Progenitor cell of endocrine pancreas (in vitro differentiated cells): Measurements from ENCODE around the gene LGI2. TPM values are rescaled to one million over a fixed set of nuclear protein-coding genes. Genes with fewer than 3 reads are reported as not detected.

Experiments used
- DNase-seq: peaks from one replicate; pipeline ENCODE4 v3.0.0; 2021; ENCODE audit warnings: low spot score; ENCODE audit not compliant: unreplicated experiment
- H3K27ac Mint-ChIP-seq: 2 replicates; pipeline ENCODE4 v1.8.0; 2021; ENCODE audit warnings: mild to moderate bottlenecking, moderate library complexity, mixed read lengths
- H3K27me3 Mint-ChIP-seq: 2 replicates; pipeline ENCODE4 v1.8.0; 2021; ENCODE audit warnings: mixed read lengths
- H3K36me3 Mint-ChIP-seq: 2 replicates; pipeline ENCODE4 v1.8.0; 2022; ENCODE audit warnings: mixed read lengths; ENCODE audit not compliant: insufficient read depth
- H3K4me1 Mint-ChIP-seq: 2 replicates; pipeline ENCODE4 v1.8.0; 2021; ENCODE audit warnings: low read depth, mixed read lengths
- H3K4me3 Mint-ChIP-seq: 2 replicates; pipeline ENCODE4 v1.8.0; 2021; ENCODE audit warnings: low read depth, mild to moderate bottlenecking, moderate library complexity, mixed read lengths
- H3K9me3 Mint-ChIP-seq: 2 replicates; pipeline ENCODE4 v1.8.0; 2021; ENCODE audit warnings: low read depth, mixed read lengths
- CTCF ChIP-seq: fragments of 200-600 bp; sonication (generic); IDR thresholded peaks from one replicate; pipeline ENCODE4 v1.5.0; 2021; ENCODE audit warnings: antibody characterized with exemption, mild to moderate bottlenecking; ENCODE audit not compliant: unreplicated experiment
- total RNA-seq: library from RNA; stranded (reverse); gene quantifications from 2 replicates; pipeline ENCODE4 v1.2.1, GENCODE V29; 2021

The LGI2 gene
- total RNA-seq, 1 donor from 2014 or later: 17.4 TPM

- Mint-ChIP-seq H3K27me3 (peaks cover 7% of the 10 kb centered on the region), H3K36me3 (peaks cover 1% of the 10 kb centered on the region), H3K9me3 (no peaks in the 10 kb centered on the region), H3K4me1 (no peaks in the 10 kb centered on the region), H3K4me3 (no peak overlapping the region), H3K27ac (no peak overlapping the region)
- no peak for DNase-seq
- no peak for TF ChIP-seq CTCF
These were observed 31.2 kb downstream of the LGI2 start for GRCh38 chr4:24999392-25000089.

- Mint-ChIP-seq H3K27me3 (peaks cover 7% of the 10 kb centered on the region), H3K4me3 (no peak overlapping the region), H3K9me3 (peaks cover 3% of the 10 kb centered on the region), H3K36me3 (no peaks in the 10 kb centered on the region), H3K4me1 (no peaks in the 10 kb centered on the region), H3K27ac (no peak overlapping the region)
- no peak for DNase-seq
- TF ChIP-seq CTCF: no peak
These were observed 35.3 kb downstream of the LGI2 start for GRCh38 chr4:24995346-24995919.

GRCh38 chr4:24993551-24994080, 37.1 kb downstream of the LGI2 start:
- peaks cover 3% of the 10 kb centered on the region for H3K9me3 Mint-ChIP-seq

GRCh38 chr4:24992968-24993367, 37.8 kb downstream of the LGI2 start:
- Mint-ChIP-seq H3K4me1 (no peaks in the 10 kb centered on the region), H3K4me3 (no peak overlapping the region), H3K36me3 (no peaks in the 10 kb centered on the region), H3K27ac (no peak overlapping the region), H3K9me3 (peaks cover 3% of the 10 kb centered on the region), H3K27me3 (no peaks in the 10 kb centered on the region)
- TF ChIP-seq CTCF: no peak
- DNase-seq: no peak

More at GRCh38 chr4:24993551-24994080, 37.1 kb downstream of the LGI2 start:
- DNase-seq: no peak
- Mint-ChIP-seq H3K4me1 (no peaks in the 10 kb centered on the region), H3K27ac (no peak overlapping the region), H3K36me3 (no peaks in the 10 kb centered on the region), H3K4me3 (no peak overlapping the region), H3K27me3 (no peaks in the 10 kb centered on the region)
- no peak for TF ChIP-seq CTCF

GRCh38 chr4:24991015-24991414, 39.7 kb downstream of the LGI2 start:
- Mint-ChIP-seq H3K4me3 (no peak overlapping the region), H3K27ac (no peak overlapping the region), H3K36me3 (no peaks in the 10 kb centered on the region), H3K9me3 (peaks cover 3% of the 10 kb centered on the region), H3K4me1 (no peaks in the 10 kb centered on the region), H3K27me3 (no peaks in the 10 kb centered on the region)
- TF ChIP-seq CTCF: no peak
- no peak for DNase-seq
